ENCODE data around the gene ABCC4.

DNA sequence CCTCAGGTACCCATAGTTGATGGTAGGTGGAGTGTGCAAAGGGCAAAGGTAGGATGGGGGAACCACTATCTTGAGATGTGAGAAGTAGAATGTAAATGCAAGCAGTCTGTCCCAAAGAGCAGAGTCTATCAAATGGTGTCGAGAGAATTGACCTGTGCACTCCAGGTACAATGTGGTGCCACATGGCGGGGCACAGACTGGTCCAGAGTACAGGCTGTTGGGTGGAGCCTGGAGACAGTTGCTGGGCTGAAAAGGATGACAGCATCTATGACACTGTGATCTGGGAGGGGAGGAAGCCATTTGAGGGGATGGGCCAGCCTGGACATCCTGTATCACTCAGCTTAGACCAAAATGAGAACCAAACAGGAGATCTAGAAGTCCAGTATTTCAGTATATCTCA, 180.6 kb downstream of the ABCC4 start:
- no peak for TF ChIP-seq TAF1 (IDR thresholded peaks at IDR 0.05; ENCODE audit: low read depth)
- no peak for TF ChIP-seq EZH2 (IDR thresholded peaks at IDR 0.05; ENCODE audit: borderline replicate concordance, insufficient read depth, low read length, poor library complexity, severe bottlenecking)
- TF ChIP-seq, protein P1, sequence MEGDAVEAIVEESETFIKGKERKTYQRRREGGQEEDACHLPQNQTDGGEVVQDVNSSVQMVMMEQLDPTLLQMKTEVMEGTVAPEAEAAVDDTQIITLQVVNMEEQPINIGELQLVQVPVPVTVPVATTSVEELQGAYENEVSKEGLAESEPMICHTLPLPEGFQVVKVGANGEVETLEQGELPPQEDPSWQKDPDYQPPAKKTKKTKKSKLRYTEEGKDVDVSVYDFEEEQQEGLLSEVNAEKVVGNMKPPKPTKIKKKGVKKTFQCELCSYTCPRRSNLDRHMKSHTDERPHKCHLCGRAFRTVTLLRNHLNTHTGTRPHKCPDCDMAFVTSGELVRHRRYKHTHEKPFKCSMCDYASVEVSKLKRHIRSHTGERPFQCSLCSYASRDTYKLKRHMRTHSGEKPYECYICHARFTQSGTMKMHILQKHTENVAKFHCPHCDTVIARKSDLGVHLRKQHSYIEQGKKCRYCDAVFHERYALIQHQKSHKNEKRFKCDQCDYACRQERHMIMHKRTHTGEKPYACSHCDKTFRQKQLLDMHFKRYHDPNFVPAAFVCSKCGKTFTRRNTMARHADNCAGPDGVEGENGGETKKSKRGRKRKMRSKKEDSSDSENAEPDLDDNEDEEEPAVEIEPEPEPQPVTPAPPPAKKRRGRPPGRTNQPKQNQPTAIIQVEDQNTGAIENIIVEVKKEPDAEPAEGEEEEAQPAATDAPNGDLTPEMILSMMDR (IDR thresholded peaks at IDR 0.05; ENCODE audit: poor library complexity, severe bottlenecking), result no peak

All from neural cell (in vitro differentiated cells).